HUDEP-2 (cell line): ENCODE results near the gene FEM1C.
"Not testable (repeated sequence)": the region's sequence is repeated elsewhere in the genome, so short reads cannot be mapped to it uniquely, and the experiment has no call there.

Experiments used
- DNase-seq, 76 experiments: peaks; one replicate each; lab custom pipeline; 2025; ENCODE audit not compliant: unreplicated experiment in 76 of 76; lab: John Stamatoyannopoulos, UW

Gene FEM1C

DNA sequence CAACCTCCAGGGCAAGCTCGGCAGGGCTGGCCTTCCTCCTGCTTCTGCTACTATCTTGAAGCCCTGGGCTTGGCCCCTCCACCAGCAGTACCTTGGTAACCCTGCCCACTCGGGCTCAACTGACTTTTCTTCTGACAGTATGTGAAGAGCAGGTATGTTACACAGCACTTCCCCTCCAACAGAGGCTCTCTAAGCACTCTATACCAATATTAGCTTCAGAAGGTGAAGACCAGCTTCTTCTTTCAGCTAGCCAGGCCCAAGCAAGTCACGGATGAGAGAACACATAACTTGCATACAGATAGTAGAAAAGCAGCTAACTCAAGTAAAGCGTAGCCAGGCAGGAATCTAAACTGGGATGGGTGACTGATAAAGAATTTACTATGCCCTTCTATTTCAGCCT, 64.3 kb downstream of the FEM1C start:
- no peak for DNase-seq

DNA sequence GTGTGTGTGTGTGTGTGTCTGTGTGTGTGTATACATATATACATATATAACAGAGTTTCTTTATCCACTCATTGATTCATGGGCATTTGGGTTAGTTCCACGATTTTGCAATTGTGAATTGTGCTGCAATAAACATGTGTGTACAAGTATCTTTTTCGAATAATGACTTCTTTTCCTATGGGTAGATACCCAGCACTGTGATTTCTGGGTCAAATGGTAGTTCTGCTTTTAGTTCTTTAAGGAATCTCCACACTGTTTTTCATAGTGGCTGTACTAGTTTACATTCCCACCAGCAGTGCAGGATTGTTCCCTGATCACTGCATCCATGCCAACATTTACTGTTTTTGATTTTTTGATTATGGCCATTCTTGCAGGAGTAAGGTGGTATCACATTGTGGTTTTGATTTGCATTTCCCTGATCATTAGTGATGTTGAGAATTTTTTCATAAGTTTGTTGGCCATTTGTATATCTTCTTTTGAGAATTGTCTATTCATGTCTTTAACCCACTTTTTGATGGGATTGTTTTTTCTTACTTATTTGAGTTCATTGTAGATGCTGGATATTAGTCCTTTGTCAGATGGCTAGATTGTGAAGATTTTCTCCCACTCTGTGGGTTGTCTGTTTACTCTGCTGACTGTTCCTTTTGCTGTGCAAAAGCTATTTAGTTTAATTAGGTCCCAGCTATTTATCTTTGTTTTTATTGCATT, 65.3 kb downstream of the FEM1C start:
- not testable (repeated sequence) for DNase-seq

DNA sequence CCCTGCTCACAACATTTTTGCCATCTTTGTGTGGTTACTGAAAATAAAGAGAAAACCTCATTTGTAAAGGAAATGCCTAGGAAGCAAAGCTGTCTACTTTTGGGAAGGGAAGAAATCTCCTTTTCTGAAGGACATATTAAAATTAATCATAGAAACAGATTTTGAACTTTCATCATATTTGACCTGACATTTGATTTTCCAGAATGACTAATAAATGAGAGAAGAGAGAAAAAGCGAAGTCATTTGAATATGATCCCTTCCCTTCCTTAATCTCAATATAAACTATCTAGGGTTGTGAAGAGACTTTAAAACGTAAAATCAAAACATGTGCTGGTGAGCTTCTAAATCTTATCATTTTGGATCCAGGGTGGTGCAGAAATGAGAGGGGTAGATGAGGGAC, 66.3 kb downstream of the FEM1C start:
- no peak for DNase-seq

DNA sequence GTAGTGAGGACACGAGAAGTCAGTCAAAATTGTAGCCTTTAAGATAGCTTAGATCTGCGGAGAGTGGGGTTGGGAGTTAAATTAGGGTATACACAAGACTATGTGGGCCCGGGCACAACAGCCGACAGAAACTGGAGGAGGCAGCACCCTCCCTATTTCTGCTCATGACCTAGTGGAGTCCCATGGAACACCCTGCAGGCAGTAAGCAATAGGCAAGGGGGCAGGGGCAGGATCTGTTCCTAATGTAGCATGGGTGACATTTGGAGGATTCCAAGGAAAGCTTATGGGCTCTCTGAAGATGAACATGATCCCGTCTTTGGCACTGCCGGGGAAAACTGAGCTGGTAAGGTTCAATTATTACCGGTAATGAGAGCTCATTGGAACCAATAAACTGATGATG, 67.0 kb downstream of the FEM1C start:
- DNase-seq, result no peak

GRCh38 chr5:115475788-115476187, 68.8 kb downstream of the FEM1C start:
- DNase-seq, result no peak

- DNase-seq, result no peak
These were observed 72.1 kb downstream of the FEM1C start for GRCh38 chr5:115472271-115473025.

- no peak for DNase-seq
These were observed 73.1 kb downstream of the FEM1C start for GRCh38 chr5:115471345-115472063.

DNA sequence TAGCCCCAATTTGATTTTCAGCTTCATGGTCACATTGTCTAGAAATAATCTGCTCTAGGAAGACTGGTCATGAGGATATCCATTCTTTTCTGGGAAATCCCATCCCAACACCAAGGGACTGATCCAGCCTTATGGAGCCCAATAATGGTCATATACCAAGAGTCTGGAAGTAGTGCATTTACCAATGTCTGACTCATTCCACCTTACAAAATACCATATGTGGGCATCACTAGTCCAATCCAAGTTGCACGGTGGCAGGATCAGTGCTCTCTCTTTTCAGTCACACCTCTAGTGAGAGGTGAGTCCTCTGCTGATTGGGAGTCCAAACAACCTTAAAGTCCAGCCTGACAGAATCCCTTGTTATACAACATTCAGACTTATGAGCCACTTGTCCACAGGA, 73.7 kb downstream of the FEM1C start:
- DNase-seq, result no peak
